GM12874 (cell line): Measurements from ENCODE around the gene TSC22D3.

Experiments
- TF ChIP-seq, protein P1 (sequence below): IDR thresholded peaks from 2 replicates; pipeline ENCODE4 v1.5.1; 2011; ENCODE audit warnings: low read depth, mild to moderate bottlenecking, control low read depth, low read length, moderate library complexity; ENCODE audit not compliant: insufficient read depth

Gene TSC22D3

DNA sequence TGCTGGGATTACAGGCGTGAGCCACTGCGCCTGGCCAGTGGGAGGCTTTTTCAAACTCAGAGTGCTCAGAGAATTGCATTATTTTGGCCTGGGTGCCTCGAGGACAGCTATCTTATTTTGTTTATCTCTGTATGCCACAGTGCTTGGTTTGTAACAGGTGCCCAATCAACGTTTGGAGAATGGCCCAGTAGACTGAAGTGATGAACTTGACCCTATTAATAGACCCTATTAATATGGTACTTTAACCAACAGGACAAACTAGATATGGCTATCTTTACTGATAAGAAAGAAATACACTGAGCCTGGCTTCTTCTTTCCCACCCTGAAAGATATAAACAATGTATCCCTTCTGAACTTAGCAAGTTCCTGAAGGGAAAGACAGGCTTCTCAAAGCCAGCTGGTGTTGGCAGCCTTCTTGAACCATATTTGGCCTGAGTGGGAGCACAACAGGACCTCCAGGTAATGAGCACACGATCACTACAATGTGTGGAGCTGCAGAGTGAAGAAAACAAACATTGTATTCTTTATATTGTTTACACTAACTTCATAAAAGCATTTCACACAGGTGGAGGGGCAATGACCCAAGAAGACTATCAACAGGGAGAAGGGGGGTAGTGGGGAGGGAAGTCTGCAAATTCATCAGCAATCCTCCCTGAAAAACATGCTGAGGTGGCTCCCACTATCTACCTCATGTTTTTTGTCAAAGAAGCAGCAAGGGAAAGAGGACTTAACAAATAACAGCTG, 105.5 kb downstream of the TSC22D3 start:
- TF ChIP-seq, protein P1, sequence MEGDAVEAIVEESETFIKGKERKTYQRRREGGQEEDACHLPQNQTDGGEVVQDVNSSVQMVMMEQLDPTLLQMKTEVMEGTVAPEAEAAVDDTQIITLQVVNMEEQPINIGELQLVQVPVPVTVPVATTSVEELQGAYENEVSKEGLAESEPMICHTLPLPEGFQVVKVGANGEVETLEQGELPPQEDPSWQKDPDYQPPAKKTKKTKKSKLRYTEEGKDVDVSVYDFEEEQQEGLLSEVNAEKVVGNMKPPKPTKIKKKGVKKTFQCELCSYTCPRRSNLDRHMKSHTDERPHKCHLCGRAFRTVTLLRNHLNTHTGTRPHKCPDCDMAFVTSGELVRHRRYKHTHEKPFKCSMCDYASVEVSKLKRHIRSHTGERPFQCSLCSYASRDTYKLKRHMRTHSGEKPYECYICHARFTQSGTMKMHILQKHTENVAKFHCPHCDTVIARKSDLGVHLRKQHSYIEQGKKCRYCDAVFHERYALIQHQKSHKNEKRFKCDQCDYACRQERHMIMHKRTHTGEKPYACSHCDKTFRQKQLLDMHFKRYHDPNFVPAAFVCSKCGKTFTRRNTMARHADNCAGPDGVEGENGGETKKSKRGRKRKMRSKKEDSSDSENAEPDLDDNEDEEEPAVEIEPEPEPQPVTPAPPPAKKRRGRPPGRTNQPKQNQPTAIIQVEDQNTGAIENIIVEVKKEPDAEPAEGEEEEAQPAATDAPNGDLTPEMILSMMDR, result no peak

DNA sequence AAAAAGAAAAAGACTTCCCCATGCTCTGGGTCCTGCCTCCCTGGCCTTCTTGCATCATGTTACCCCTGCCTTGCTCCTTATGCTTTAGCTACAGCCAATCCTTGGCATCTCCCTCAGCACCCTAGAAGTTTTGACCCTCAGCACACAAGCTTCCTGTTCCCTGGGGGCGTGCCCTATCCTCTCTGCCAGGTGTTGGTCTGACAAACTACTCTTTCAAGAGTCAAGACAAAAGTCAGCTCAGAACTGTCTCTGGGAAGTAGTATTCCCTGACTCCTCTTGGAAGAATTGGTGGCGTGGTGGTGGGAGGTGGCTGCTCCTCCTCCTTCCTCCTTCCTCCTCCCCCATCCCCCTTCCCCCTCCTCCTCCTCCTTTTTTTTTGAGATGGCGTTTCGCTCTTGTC, 106.3 kb downstream of the TSC22D3 start:
- TF ChIP-seq, protein P1, result no peak

DNA sequence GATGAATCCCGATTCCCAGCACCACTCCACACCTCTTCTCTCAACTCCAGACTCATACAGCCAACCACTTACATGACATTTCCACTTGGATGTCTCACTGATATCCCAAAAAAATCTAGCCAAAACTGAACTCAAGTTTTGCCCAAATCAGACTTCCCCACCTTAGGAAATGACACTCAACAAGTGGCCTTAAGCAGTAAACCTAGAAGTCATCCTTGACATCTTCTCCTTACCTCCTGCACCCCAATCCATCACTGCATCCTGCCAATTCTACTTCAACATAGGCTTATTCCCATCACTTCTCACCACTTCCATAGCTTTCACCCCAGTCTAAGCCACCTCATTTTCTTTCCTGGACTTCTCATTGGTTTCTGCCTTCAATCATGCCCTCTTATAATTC, 108.2 kb downstream of the TSC22D3 start:
- TF ChIP-seq, protein P1, result no peak

DNA sequence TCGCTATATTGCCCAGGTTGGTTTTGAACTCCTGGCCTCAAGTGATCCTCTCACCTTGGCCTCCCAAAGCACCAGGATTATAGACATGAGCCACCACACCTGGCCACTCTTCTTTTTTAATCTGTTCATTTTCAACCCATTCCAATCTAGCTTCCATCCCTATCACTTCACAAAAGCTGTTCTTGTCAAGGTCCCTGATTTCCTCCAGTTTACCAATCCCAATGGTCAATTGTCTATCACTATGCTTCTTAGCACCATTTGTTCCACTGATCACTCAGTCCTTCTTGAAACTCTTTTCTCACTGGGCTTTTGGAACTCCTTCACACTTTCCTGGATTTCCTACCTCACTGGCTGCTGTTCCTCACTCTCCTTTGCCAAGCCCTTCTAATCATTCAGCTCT, 108.7 kb downstream of the TSC22D3 start:
- TF ChIP-seq, protein P1, result no peak
